GM18505 (cell line): ENCODE data around the gene IMMP2L.
"Not testable (repeated sequence)": the region's sequence is repeated elsewhere in the genome, so short reads cannot be mapped to it uniquely, and the experiment has no call there.

Experiments used
- ATAC-seq: cut with Tn5 transposase; IDR thresholded peaks from one replicate; pipeline ENCODE4 v1.9.1; 2021; ENCODE audit not compliant: unreplicated experiment
- POLR2A ChIP-seq: IDR thresholded peaks from 4 replicates; pipeline ENCODE4 v1.6.1; 2011; ENCODE audit warnings: borderline replicate concordance; ENCODE audit not compliant: insufficient read depth, insufficient read length; ENCODE audit errors: extremely low read depth

IMMP2L gene

DNA sequence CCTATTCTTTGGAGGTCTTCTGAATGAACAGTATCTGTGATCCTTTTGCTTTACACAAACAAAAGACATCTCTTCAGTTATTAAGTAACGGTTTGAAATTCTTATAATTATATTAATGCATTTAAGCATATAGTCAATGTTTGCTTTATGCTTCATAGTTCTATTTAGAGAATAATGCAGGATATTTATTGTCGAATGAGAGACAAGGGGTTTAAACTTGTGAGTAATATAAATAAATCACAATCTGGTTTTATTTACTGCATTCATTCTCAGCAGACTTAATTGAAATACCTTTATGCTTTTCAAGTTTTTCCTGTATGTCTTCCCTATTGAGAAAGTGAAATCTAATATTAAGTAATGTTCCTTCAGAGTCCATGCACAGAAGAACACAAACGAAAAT, 620.9 kb downstream of the IMMP2L start:
- TF ChIP-seq POLR2A: no peak
- no peak for ATAC-seq

DNA sequence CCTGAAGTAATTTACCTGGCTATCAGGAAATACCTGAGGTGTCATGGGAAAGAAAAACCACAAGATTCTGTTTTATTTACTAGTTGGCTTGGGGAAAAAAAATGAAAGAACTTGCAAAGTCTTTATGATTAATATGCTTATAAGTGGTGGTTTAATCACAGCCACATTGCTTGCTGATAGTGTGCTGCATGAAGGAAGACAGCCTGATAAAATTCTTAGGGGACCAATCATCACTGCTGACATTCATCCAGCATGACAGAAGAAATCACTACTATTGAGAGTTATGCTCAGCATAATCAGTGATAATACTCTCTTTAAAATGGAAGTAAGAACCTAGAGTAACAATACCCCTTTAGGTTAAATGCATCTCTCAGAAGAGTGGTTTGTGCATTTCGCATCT, 621.5 kb downstream of the IMMP2L start:
- no peak for ATAC-seq
- TF ChIP-seq POLR2A: no peak

DNA sequence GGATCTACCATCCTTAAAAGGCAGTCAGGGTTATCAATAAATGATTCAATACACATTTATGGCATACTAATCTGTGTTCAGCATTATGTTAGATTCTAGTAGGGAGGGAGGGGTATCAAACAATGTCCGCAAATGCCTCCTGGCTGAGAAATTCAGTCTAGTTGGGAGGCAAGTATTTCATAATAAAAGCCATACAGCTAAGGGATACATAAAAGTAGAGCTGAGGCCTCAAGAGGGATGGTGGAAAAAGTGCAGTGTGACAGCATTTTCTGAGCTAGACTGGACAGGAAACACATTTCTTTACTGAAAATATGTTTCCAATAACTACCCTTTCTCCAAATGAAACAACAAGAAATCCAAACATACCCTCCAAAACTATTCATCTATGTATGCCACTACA, 624.1 kb downstream of the IMMP2L start:
- no peak for ATAC-seq
- TF ChIP-seq POLR2A: no peak

DNA sequence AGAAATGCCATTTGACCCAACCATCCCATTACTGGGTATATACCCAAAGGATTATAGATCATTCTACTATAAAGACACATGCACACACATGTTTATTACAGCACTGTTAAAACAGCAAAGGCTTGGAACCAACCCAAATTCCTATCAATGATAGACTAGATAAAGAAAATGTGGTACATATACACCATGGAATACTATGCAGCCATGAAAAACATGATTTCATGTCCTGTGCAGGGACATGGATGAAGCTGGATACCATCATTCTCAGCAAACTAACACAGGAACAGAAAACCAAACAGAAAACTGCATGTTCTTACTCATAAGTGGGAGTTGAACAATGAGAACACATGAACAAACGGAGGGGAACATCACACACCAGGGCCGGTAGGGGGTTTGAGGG, 625.6 kb downstream of the IMMP2L start:
- not testable (repeated sequence) for ATAC-seq

DNA sequence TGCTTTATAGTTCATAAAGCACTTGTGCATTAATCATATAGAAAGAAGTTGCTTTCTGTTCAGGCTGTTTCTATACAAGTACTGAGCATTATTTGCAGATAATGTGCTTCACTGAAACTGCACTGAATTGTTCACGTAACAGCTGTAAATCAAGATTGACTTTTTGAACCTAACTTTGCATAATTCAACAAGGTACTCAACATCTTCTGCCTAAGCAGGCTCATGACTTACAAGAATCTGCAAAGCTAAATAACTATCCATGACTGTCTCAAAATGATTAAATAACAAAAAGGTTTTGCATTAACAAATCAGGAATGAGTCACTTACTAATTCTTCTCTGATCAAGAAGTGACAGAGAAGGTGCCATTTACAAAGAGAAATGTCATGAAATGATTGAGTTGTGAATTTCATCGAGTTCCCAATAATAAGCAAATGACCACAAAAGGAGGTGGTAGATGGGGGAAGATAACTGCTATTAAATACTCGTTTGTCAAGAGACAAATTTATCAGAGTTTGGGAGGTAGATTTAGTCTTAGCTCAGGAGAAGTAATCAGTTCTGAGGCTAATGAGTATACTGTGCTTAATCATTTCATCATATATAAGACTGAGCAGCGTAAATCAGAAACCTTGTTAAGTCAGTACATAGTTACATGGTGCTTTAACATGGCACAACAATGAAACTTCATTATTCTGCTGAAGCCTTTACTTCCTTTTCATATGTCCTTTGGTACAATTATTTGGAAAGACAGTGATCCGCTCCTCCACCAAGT, 632.6 kb downstream of the IMMP2L start:
- no peak for TF ChIP-seq POLR2A
- ATAC-seq: no peak

DNA sequence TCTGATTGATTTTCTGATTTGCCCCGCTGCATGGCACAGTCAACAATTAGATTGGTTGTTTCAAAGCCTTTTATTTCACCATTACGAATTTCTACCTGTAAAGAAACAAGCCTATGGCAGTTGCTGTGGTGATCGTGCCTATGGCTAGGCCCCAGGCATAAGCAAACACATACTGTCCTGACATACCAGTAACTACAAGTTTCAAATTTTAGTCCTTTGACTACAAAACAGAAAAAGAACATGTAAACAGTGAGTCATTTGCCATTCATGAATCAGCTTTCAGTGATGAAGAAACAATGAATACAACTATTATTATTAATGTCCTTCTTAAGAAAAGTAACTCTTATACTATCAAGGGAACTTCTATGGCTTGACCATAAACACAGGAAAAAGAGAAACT, 639.4 kb downstream of the IMMP2L start:
- TF ChIP-seq POLR2A: no peak
- ATAC-seq: no peak

DNA sequence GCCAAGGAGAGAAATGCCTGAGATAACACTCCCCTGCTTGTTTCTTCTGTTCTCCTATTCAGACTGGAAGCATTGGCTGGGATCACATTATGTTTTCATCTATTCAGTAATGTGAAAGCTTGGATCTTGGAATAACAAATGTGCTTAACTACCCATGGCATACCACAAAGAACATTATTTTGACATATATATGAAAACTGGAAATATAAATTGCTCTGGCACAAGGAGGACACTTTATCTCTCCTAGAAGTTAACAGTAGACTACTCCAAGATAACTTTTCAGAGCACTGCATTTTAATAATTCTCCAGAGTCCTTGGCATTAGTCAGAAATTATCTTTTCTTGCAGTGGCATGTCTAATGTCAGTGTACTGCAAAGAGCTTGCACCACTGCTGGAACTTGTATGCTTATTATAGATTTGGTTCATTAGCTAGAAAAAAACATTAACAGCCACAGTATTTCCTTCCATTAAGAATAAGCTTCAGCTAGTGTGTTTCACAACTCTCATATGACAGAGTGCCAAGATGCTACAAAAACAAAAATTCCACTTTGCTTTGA, 640.6 kb downstream of the IMMP2L start:
- no peak for TF ChIP-seq POLR2A
- ATAC-seq: no peak

DNA sequence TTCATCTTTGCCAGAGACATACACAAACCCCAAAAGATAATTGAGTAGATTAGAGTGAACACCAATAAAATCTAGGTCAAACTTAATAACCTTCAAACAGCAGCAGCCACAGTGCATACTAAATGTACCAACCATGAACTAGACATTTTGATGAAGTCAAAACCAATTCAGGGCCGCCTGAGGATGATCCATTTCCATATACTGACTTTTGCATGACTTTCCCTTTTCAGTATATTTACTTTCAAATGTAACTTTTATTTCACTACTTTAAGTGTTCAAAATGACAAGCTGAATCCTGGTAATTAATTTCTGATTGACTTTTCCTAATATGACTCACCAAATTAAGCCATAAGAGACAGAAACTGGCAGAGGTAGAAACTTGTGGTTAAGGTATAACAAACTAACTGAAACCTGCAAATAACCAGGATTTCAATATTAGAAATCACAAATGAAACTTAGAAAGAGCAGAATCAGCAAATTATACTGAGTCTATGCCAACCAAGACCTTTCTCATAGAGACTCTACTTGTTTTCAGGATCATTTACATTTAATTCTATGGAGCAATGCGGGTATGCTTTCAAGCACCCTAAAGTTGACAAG, 643.2 kb downstream of the IMMP2L start:
- TF ChIP-seq POLR2A: no peak
- peak; percentile 78 for ATAC-seq

DNA sequence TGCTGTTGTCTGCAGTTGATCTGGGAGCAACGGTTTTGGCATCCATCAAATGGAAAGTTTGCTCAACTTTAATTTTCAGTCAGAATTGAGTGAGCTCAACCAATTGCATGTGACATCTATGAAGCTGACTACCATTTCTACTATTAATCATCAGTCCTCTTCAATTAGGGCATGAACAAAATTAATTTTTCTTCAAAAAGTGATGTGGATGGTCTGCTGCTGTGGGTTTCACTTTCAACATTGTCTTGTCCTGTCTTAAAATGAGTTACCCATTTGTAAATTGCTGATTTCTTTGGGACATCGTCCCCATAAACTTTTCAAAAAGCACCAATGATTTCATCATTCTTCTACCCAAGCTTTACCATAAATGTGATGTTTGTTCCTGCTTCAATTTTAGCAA, 648.0 kb downstream of the IMMP2L start:
- TF ChIP-seq POLR2A: no peak
- no peak for ATAC-seq

DNA sequence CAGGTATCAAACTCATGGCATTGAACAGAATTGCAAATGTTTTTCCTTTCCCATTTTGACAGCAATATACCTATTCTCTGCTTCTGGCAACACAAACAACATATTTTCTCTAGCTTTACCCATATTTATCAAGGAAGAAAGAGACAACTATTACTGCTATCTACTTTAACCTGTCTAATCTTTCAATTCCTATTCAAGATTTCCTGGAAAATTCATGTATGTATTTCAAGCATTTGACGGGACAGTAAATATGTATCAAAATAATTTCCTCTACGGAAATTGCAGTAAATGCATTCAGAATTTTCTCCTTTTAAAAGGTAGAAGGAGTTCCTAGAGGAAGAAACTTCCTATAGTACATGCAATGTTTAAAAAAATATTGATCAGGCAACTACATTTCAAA, 650.7 kb downstream of the IMMP2L start:
- no peak for ATAC-seq
- no peak for TF ChIP-seq POLR2A

DNA sequence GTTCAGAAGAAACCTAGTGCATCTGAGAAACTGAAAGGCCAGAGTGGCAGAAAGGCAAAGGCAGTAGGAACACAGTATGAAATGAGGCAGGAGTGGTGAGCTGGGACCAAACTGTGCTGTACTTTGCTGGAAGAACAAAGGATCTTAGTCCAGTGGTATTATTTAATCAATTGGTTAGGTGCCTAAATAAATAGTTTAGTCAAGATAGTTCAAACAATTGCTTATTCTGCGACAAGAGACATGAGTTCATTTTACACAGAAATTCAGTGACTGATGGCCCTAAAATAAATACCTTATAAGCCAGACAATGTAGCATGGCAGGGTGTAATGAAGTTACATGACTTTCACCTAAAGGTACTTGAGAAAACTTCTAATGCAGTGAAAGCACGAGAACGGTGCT, 653.2 kb downstream of the IMMP2L start:
- TF ChIP-seq POLR2A: no peak
- no peak for ATAC-seq

DNA sequence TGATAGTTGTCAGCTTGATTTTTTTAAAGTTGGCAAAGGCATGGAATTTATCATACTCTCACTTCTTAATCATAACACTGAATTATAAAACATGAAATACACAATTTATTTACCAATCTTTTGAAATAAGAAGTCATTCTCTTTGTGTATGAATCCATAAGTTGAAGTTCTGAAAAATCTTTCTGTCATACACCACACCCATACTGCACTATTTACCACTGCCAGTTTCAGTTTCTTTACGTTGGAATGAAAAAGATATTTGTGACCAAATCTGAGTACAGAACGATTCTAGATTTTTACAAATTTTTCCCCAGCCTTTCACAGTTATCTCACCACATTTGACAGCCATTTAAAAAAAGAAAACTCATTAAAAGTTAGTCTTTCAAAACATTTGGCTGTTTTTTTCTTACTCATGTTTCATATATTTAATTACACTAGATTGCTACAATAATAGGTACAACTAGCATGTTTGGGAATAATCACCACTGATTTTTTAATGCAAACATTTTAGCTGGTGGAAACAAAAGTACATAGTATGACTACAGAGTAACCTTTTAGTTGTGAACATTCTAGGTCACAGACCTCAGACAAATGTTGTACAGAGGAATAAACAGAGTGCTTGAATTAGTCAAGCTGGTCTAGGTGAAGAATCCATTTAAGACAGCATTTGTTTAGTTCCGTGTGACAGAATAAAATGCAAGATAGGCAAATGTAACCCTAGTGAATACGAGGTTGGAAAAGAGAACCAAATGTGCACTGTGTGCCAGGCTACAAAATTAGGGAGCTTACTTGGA, 656.3 kb downstream of the IMMP2L start:
- no peak for ATAC-seq
- no peak for TF ChIP-seq POLR2A

DNA sequence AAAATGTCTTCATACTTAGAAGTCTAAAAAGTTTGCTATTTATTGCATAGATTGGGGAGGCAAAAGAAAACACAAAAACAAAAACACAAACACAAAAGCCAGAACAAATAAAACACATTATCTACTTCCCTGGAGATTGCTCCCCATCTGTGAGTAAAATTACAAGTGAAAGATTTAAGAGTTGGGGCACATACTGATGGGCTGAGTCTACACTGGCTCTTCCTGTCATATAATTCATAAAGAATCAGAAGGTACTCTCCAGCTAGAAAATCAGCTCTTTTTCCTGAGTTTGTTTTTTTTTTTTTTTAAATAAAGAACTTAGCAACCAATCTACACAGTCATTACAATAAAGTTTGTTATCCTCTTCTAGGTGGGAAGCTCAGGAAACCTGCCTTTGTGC, 663.8 kb downstream of the IMMP2L start:
- TF ChIP-seq POLR2A: no peak
- no peak for ATAC-seq

DNA sequence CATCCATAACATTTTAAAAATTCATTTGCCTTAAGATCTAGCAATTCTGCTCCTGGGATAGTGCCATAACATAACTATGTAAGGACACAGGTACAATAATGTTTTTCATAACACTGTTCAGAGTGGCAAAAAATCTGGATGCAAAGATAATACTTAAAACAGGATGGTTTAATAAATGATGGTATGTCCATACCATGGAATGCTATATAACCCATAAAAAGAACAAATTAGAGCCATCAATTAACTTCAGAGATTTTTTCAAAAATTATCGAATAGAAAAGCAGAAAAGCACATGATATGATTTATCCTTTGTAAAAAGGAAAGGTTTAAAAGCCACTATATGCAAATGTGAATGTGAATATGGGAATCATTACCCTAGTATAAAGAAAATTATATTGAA, 664.8 kb downstream of the IMMP2L start:
- ATAC-seq: no peak
- TF ChIP-seq POLR2A: no peak
